Effector memory CD8-positive, alpha-beta T cell (primary cell): ENCODE measurements around the gene PIK3C2G.

Experiments used
- ATAC-seq: fragments of 150-1000 bp; cut with Tn5 transposase; replicated peaks from 2 replicates; pipeline ENCODE4 v1.10.0; 2021; ENCODE audit warnings: mild to moderate bottlenecking, moderate library complexity
- DNase-seq, 3 experiments: peaks; one replicate each; pipeline ENCODE4 v3.0.0; 2021
- H3K27ac Mint-ChIP-seq, 2 donors: one replicate each; pipeline ENCODE4 v1.8.0; 2022; ENCODE audit warnings: mild to moderate bottlenecking in 2 of 2, mixed read lengths in 2 of 2, moderate library complexity in 2 of 2
- H3K27me3 Mint-ChIP-seq, 2 donors: one replicate each; pipeline ENCODE4 v1.8.0; 2022; ENCODE audit warnings: mixed read lengths in 2 of 2
- H3K36me3 Mint-ChIP-seq: one replicate; pipeline ENCODE4 v1.8.0; 2022; ENCODE audit warnings: mild to moderate bottlenecking, moderate library complexity, mixed read lengths; ENCODE audit not compliant: insufficient read depth
- H3K4me1 Mint-ChIP-seq, 2 donors: one replicate each; pipeline ENCODE4 v1.8.0; 2022; ENCODE audit warnings: low read depth in 2 of 2, mixed read lengths in 2 of 2
- H3K4me3 Mint-ChIP-seq, 2 donors: one replicate each; pipeline ENCODE4 v1.8.0; 2022; ENCODE audit warnings: mild to moderate bottlenecking in 2 of 2, mixed read lengths in 2 of 2, moderate library complexity in 2 of 2
- H3K9me3 Mint-ChIP-seq, 2 donors: one replicate each; pipeline ENCODE4 v1.8.0; 2022; ENCODE audit warnings: mixed read lengths in 2 of 2

PIK3C2G gene

GRCh38 chr12:18419311-18419710 lies 158.0 kb downstream of the PIK3C2G start:
- no peaks in the 10 kb centered on the region for H3K36me3 Mint-ChIP-seq
- H3K4me1 Mint-ChIP-seq: no peaks in the 10 kb centered on the region
- no peak overlapping the region for H3K4me3 Mint-ChIP-seq
- DNase-seq: no peak
- no peak for ATAC-seq
- H3K27ac Mint-ChIP-seq: no peak overlapping the region
- peaks cover 1 to 17% of the 10 kb centered on the region in 2 donors for H3K9me3 Mint-ChIP-seq
- H3K27me3 Mint-ChIP-seq: no peaks in the 10 kb centered on the region

- H3K4me3 Mint-ChIP-seq: no peak overlapping the region
- no peak overlapping the region for H3K27ac Mint-ChIP-seq
- H3K4me1 Mint-ChIP-seq: no peaks in the 10 kb centered on the region
- H3K9me3 Mint-ChIP-seq: peaks cover 2 to 4% of the 10 kb centered on the region in 2 donors
- no peaks in the 10 kb centered on the region for H3K27me3 Mint-ChIP-seq
- H3K36me3 Mint-ChIP-seq: no peaks in the 10 kb centered on the region
- no peak for ATAC-seq
- DNase-seq: no peak
These were observed 160.5 kb downstream of the PIK3C2G start for GRCh38 chr12:18421867-18422266.

GRCh38 chr12:18422871-18423270 lies 161.6 kb downstream of the PIK3C2G start:
- no peaks in the 10 kb centered on the region for H3K27me3 Mint-ChIP-seq
- H3K4me1 Mint-ChIP-seq: no peaks in the 10 kb centered on the region
- ATAC-seq: no peak
- H3K36me3 Mint-ChIP-seq: no peaks in the 10 kb centered on the region
- DNase-seq: no peak
- no peak overlapping the region for H3K27ac Mint-ChIP-seq
- H3K9me3 Mint-ChIP-seq: peaks cover 0 to 2% of the 10 kb centered on the region in 2 donors
- H3K4me3 Mint-ChIP-seq: no peak overlapping the region

GRCh38 chr12:18424857-18425256 lies 163.5 kb downstream of the PIK3C2G start:
- no peak overlapping the region for H3K27ac Mint-ChIP-seq
- peaks cover 0 to 2% of the 10 kb centered on the region in 2 donors for H3K9me3 Mint-ChIP-seq
- H3K27me3 Mint-ChIP-seq: no peaks in the 10 kb centered on the region
- H3K4me1 Mint-ChIP-seq: no peaks in the 10 kb centered on the region
- H3K4me3 Mint-ChIP-seq: no peak overlapping the region
- H3K36me3 Mint-ChIP-seq: no peaks in the 10 kb centered on the region
- ATAC-seq (no peak), DNase-seq (no peak)

- peaks cover 0 to 2% of the 10 kb centered on the region in 2 donors for H3K9me3 Mint-ChIP-seq
- ATAC-seq (no peak), DNase-seq (no peak)
- no peak overlapping the region for H3K27ac Mint-ChIP-seq
- H3K27me3 Mint-ChIP-seq: no peaks in the 10 kb centered on the region
- H3K4me1 Mint-ChIP-seq: no peaks in the 10 kb centered on the region
- no peaks in the 10 kb centered on the region for H3K36me3 Mint-ChIP-seq
- H3K4me3 Mint-ChIP-seq: no peak overlapping the region
These were observed 166.2 kb downstream of the PIK3C2G start for GRCh38 chr12:18427520-18427919.

- ATAC-seq (no peak), DNase-seq (no peak)
- Mint-ChIP-seq H3K9me3 (peaks cover 0 to 2% of the 10 kb centered on the region in 2 donors), H3K27me3 (no peaks in the 10 kb centered on the region), H3K4me3 (no peak overlapping the region), H3K4me1 (no peaks in the 10 kb centered on the region), H3K36me3 (no peaks in the 10 kb centered on the region), H3K27ac (no peak overlapping the region)
These were observed 167.1 kb downstream of the PIK3C2G start for GRCh38 chr12:18428416-18428815.

- H3K27me3 Mint-ChIP-seq: no peaks in the 10 kb centered on the region
- H3K27ac Mint-ChIP-seq: no peak overlapping the region
- peaks cover 0 to 2% of the 10 kb centered on the region in 2 donors for H3K9me3 Mint-ChIP-seq
- H3K36me3 Mint-ChIP-seq: no peaks in the 10 kb centered on the region
- ATAC-seq (no peak), DNase-seq (no peak)
- no peaks in the 10 kb centered on the region for H3K4me1 Mint-ChIP-seq
- H3K4me3 Mint-ChIP-seq: no peak overlapping the region
These were observed 168.0 kb downstream of the PIK3C2G start for GRCh38 chr12:18429366-18429765.

GRCh38 chr12:18430425-18431048 lies 169.2 kb downstream of the PIK3C2G start:
- Mint-ChIP-seq H3K4me3 (no peak overlapping the region), H3K27ac (no peak overlapping the region), H3K36me3 (no peaks in the 10 kb centered on the region), H3K4me1 (no peaks in the 10 kb centered on the region), H3K9me3 (peaks cover 2 to 6% of the 10 kb centered on the region in 2 donors), H3K27me3 (no peaks in the 10 kb centered on the region)
- DNase-seq (no peak), ATAC-seq (no peak)

- Mint-ChIP-seq H3K4me3 (no peak overlapping the region), H3K27ac (no peak overlapping the region), H3K36me3 (no peaks in the 10 kb centered on the region), H3K27me3 (no peaks in the 10 kb centered on the region), H3K9me3 (peaks cover 2 to 7% of the 10 kb centered on the region in 2 donors), H3K4me1 (no peaks in the 10 kb centered on the region)
- ATAC-seq (no peak), DNase-seq (no peak)
These were observed 170.5 kb downstream of the PIK3C2G start for GRCh38 chr12:18431771-18432170.

GRCh38 chr12:18432206-18432605 lies 170.9 kb downstream of the PIK3C2G start:
- no peak overlapping the region for H3K4me3 Mint-ChIP-seq
- ATAC-seq (no peak), DNase-seq (no peak)
- no peaks in the 10 kb centered on the region for H3K27me3 Mint-ChIP-seq
- peaks cover 2 to 7% of the 10 kb centered on the region in 2 donors for H3K9me3 Mint-ChIP-seq
- no peak overlapping the region for H3K27ac Mint-ChIP-seq
- H3K36me3 Mint-ChIP-seq: no peaks in the 10 kb centered on the region
- H3K4me1 Mint-ChIP-seq: no peaks in the 10 kb centered on the region

- Mint-ChIP-seq H3K4me1 (no peaks in the 10 kb centered on the region), H3K9me3 (peaks cover 2 to 7% of the 10 kb centered on the region in 2 donors), H3K27ac (no peak overlapping the region), H3K4me3 (no peak overlapping the region), H3K27me3 (no peaks in the 10 kb centered on the region), H3K36me3 (no peaks in the 10 kb centered on the region)
- DNase-seq (no peak), ATAC-seq (no peak)
These were observed 174.9 kb downstream of the PIK3C2G start for GRCh38 chr12:18436170-18436569.

- Mint-ChIP-seq H3K36me3 (no peaks in the 10 kb centered on the region), H3K27me3 (no peaks in the 10 kb centered on the region), H3K4me3 (no peak overlapping the region), H3K9me3 (peaks cover 4 to 7% of the 10 kb centered on the region in 2 donors), H3K27ac (no peak overlapping the region), H3K4me1 (no peaks in the 10 kb centered on the region)
- ATAC-seq (no peak), DNase-seq (no peak)
These were observed 178.2 kb downstream of the PIK3C2G start for GRCh38 chr12:18439541-18439940.

- no peaks in the 10 kb centered on the region for H3K4me1 Mint-ChIP-seq
- no peaks in the 10 kb centered on the region for H3K36me3 Mint-ChIP-seq
- H3K9me3 Mint-ChIP-seq: peaks cover 0 to 2% of the 10 kb centered on the region in 2 donors
- no peak for DNase-seq
- H3K4me3 Mint-ChIP-seq: no peak overlapping the region
- no peaks in the 10 kb centered on the region for H3K27me3 Mint-ChIP-seq
- no peak for ATAC-seq
- no peak overlapping the region for H3K27ac Mint-ChIP-seq
These were observed 182.6 kb downstream of the PIK3C2G start for GRCh38 chr12:18443768-18444437.

- H3K27me3 Mint-ChIP-seq: no peaks in the 10 kb centered on the region
- H3K9me3 Mint-ChIP-seq: peaks cover 0 to 4% of the 10 kb centered on the region in 2 donors
- no peak for DNase-seq
- H3K36me3 Mint-ChIP-seq: no peaks in the 10 kb centered on the region
- H3K4me1 Mint-ChIP-seq: no peaks in the 10 kb centered on the region
- ATAC-seq: no peak
- no peak overlapping the region for H3K4me3 Mint-ChIP-seq
- H3K27ac Mint-ChIP-seq: no peak overlapping the region
These were observed 184.8 kb downstream of the PIK3C2G start for GRCh38 chr12:18446061-18446644.
